ENCODE data around the gene MAGI2. TPM values are rescaled to one million over a fixed set of nuclear protein-coding genes. Genes with fewer than 3 reads are reported as not detected.

The MAGI2 gene
- total RNA-seq, 2 donors from 2014 or later, result 3.9 to 10.5 TPM

DNA sequence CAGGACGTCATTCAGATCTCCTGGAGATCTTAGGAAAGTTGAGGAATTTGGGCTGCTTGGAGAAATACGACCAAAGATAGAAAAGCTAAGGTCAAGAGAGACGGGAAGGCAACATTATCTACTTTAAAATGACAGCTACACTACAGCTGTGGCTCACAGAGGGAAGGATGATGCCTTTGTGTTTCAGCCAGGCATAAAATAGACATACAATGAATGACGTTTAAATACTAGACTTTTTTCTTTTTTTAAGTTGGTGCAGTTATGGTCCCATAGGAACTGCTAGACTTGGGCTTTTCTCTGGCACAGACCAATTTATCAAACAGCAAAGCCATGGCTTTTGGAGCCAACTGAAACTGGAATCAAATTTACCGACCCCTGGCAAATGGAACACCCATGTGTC lies 164.8 kb downstream of the MAGI2 start:
- H3K36me3 ChIP-seq (replicated peaks in 1 of 2; ENCODE audit: insufficient read depth in 1 of 2, low read depth in 2 of 2), result no peaks in the 10 kb centered on the region
- intact Hi-C loops (cut with DNase I), result no loop called here
- WGBS, 2 donors, result 34 to 36% methylated on average over 5 of the region's 5 CpGs
- no peak for ATAC-seq
- H3K27me3 ChIP-seq, result no peaks in the 10 kb centered on the region
- no peak overlapping the region for H3K27ac ChIP-seq
- no peaks in the 10 kb centered on the region for H3K4me1 ChIP-seq
- no peak for DNase-seq
- H3K9me3 ChIP-seq, result no peaks in the 10 kb centered on the region
- no peak overlapping the region for H3K4me3 ChIP-seq
- no peak for TF ChIP-seq POLR2A (IDR thresholded peaks at IDR 0.05)
- TF ChIP-seq, protein P1, sequence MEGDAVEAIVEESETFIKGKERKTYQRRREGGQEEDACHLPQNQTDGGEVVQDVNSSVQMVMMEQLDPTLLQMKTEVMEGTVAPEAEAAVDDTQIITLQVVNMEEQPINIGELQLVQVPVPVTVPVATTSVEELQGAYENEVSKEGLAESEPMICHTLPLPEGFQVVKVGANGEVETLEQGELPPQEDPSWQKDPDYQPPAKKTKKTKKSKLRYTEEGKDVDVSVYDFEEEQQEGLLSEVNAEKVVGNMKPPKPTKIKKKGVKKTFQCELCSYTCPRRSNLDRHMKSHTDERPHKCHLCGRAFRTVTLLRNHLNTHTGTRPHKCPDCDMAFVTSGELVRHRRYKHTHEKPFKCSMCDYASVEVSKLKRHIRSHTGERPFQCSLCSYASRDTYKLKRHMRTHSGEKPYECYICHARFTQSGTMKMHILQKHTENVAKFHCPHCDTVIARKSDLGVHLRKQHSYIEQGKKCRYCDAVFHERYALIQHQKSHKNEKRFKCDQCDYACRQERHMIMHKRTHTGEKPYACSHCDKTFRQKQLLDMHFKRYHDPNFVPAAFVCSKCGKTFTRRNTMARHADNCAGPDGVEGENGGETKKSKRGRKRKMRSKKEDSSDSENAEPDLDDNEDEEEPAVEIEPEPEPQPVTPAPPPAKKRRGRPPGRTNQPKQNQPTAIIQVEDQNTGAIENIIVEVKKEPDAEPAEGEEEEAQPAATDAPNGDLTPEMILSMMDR (IDR thresholded peaks at IDR 0.05), result no peak

DNA sequence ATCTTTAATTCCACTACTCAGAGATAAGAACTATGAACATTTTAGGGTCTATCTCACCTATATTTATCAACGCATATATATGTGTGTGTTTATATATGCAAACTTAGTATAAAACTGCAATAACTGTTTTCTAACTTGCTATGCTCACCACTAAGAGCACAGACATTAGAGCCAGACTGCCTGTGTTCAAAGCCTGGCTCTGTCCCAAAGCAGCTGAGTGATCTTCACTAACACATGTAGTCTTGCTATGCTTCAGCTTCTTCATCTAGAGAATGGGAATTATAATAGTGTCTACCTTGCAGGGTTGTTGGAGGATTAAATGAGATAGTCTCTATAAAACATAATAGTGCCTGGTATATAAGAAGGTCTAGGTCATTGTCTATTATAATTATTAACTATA lies 165.5 kb downstream of the MAGI2 start:
- Histone ChIP-seq H3K27ac (no peak overlapping the region), H3K27me3 (no peaks in the 10 kb centered on the region), H3K4me1 (no peaks in the 10 kb centered on the region), H3K9me3 (no peaks in the 10 kb centered on the region), H3K36me3 (replicated peaks in 1 of 2; ENCODE audit: insufficient read depth in 1 of 2, low read depth in 2 of 2) (no peaks in the 10 kb centered on the region), H3K4me3 (no peak overlapping the region)
- TF ChIP-seq, protein P1 (IDR thresholded peaks at IDR 0.05), result no peak
- TF ChIP-seq POLR2A (IDR thresholded peaks at IDR 0.05), result no peak
- no peak for DNase-seq
- no peak for ATAC-seq
- WGBS, 2 donors, result 50 to 57% methylated on average over 1 of the region's 1 CpG
- intact Hi-C loops (cut with DNase I), result no loop called here

DNA sequence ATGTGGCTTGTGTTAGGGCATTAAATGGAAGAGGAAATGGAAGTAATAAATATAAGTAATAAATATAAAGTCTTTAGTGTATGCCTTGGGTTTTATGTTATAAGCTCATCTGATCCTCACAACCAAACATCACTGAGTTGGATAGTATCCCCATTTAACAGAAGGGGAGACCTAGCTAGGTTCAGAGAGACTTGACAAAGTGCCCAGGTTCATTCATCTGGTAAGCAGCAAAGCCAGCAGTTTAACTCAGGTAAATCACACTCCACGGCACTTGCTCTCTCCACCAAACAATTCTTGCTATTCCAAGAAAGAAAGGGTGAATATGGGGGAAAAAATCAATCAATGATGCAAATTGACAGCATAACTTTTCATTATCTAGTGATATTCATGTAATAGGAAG lies 167.3 kb downstream of the MAGI2 start:
- intact Hi-C loops (cut with DNase I), result no loop called here
- DNase-seq, result no peak
- Histone ChIP-seq H3K27me3 (no peaks in the 10 kb centered on the region), H3K27ac (no peak overlapping the region), H3K36me3 (replicated peaks in 1 of 2; ENCODE audit: insufficient read depth in 1 of 2, low read depth in 2 of 2) (no peaks in the 10 kb centered on the region), H3K9me3 (no peaks in the 10 kb centered on the region), H3K4me1 (no peaks in the 10 kb centered on the region), H3K4me3 (no peak overlapping the region)
- no peak for TF ChIP-seq POLR2A (IDR thresholded peaks at IDR 0.05)
- TF ChIP-seq, protein P1 (IDR thresholded peaks at IDR 0.05), result no peak
- 0% methylated on average over 1 of the region's 1 CpG for WGBS, 2 donors
- no peak for ATAC-seq

DNA sequence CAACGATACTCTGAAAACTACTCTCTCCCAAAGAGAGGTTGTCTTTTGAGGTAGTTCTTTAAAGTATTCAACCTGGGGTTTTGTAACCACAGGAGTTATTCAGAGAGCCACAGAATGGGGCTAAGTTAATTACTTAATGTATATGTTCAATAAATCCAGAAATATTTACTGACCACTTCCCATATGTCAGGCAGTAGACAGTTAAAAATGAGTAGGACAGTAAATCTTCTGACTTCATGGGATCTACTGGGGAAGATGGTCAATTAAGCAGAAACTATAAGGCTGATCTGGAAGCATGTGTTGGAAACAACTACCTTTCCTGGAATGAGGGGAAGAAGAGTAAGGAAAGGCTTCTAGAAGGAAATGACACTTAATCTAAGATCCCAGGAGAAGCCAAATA lies 167.7 kb downstream of the MAGI2 start:
- Histone ChIP-seq H3K4me3 (no peak overlapping the region), H3K27ac (no peak overlapping the region), H3K27me3 (no peaks in the 10 kb centered on the region), H3K36me3 (replicated peaks in 1 of 2; ENCODE audit: insufficient read depth in 1 of 2, low read depth in 2 of 2) (no peaks in the 10 kb centered on the region), H3K4me1 (no peaks in the 10 kb centered on the region), H3K9me3 (no peaks in the 10 kb centered on the region)
- intact Hi-C loops (cut with DNase I), result no loop called here
- ATAC-seq (no peak), DNase-seq (no peak)
- TF ChIP-seq POLR2A (IDR thresholded peaks at IDR 0.05), result no peak
- TF ChIP-seq, protein P1 (IDR thresholded peaks at IDR 0.05), result no peak
- WGBS, 2 donors, result 75 to 76% methylated on average over 1 of the region's 1 CpG

DNA sequence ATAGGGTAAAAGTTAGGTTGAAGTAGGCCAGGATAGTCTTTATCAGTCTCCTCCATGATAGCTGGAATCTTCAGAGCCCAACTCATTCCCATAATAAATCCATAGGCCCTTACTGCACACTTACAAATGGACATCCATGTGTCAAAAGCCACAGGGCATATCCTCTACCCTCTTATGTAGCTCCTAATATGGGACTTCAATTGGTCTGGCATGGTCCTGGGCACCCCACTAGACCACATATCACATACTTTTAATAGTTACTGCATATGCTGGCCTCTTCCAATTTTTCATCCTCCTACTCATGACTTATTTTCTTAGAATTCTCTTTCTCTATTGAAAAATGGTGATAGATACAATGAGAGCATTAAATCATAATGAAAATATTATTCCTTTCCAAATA lies 169.3 kb downstream of the MAGI2 start:
- Histone ChIP-seq H3K27ac (no peak overlapping the region), H3K36me3 (replicated peaks in 1 of 2; ENCODE audit: insufficient read depth in 1 of 2, low read depth in 2 of 2) (no peaks in the 10 kb centered on the region), H3K27me3 (no peaks in the 10 kb centered on the region), H3K9me3 (no peaks in the 10 kb centered on the region), H3K4me1 (no peaks in the 10 kb centered on the region), H3K4me3 (no peak overlapping the region)
- intact Hi-C loops (cut with DNase I), result no loop called here
- ATAC-seq, result no peak
- TF ChIP-seq POLR2A (IDR thresholded peaks at IDR 0.05), result no peak
- TF ChIP-seq, protein P1 (IDR thresholded peaks at IDR 0.05), result no peak
- no peak for DNase-seq

All from body of pancreas (tissue), 4 donors.